K562 (cell line): Measurements from ENCODE around the gene POLG.

Experiments used
- ATF6 ChIP-seq: sonication (generic); formaldehyde crosslinking; IDR thresholded peaks from 2 replicates; pipeline ENCODE4 v1.4.0; 2020; ENCODE audit warnings: mild to moderate bottlenecking, missing genetic modification reagents
- BHLHE40 ChIP-seq: IDR thresholded peaks from 2 replicates; pipeline ENCODE4 v1.6.1; 2011; ENCODE audit warnings: low read length, improper control_type of control experiment
- BRF2 ChIP-seq: IDR thresholded peaks from 3 replicates; pipeline ENCODE4 v1.6.1; 2011; ENCODE audit warnings: borderline replicate concordance, mild to moderate bottlenecking; ENCODE audit not compliant: insufficient read length, insufficient read depth
- CTCF ChIP-seq, 3 experiments: IDR thresholded peaks in 2 of 3; conservative IDR thresholded peaks in 1 of 3; 2 replicates each; pipeline ENCODE4 v1.5.1; 2011 to 2012; ENCODE audit warnings: low read length in 3 of 3, mild to moderate bottlenecking in 3 of 3, control low read depth in 2 of 3, improper control_type of control experiment in 1 of 3, inconsistent platforms in 1 of 3, low read depth in 1 of 3, mixed read lengths in 1 of 3, moderate library complexity in 1 of 3; ENCODE audit not compliant: insufficient read depth in 2 of 3
- EZH2 ChIP-seq: IDR thresholded peaks from 2 replicates; pipeline ENCODE4 v1.6.1; 2012; ENCODE audit warnings: low read depth, mild to moderate bottlenecking, inconsistent platforms, low read length, borderline replicate concordance
- HDAC6 ChIP-seq: IDR thresholded peaks from 2 replicates; pipeline ENCODE4 v1.6.1; 2012; ENCODE audit warnings: low read depth, mild to moderate bottlenecking, control low read depth, inconsistent platforms, low read length, moderate library complexity
- KLF6 ChIP-seq: fragments of 250-450 bp; sonication (Bioruptor Pico); IDR thresholded peaks from 2 replicates; pipeline ENCODE4 v1.4.0; 2020; ENCODE audit warnings: mild to moderate bottlenecking, moderate library complexity, borderline replicate concordance
- PBX2 ChIP-seq, 2 experiments: IDR thresholded peaks in 1 of 2; conservative IDR thresholded peaks in 1 of 2; 2 replicates each; pipeline ENCODE4 v1.6.1; 2016; ENCODE audit warnings: low read depth in 2 of 2, mild to moderate bottlenecking in 1 of 2, missing compliant biosample characterization in 1 of 2, missing genetic modification characterization in 1 of 2, moderate library complexity in 1 of 2
- POLR2A ChIP-seq: fragments of 450-650 bp; conservative IDR thresholded peaks from 2 replicates; pipeline ENCODE4 v1.6.1; 2016
- POLR2B ChIP-seq: fragments of 450-650 bp; IDR thresholded peaks from 2 replicates; pipeline ENCODE4 v1.6.1; 2018; ENCODE audit warnings: low read depth; ENCODE audit not compliant: partially characterized antibody
- RCOR1 ChIP-seq, 2 experiments: IDR thresholded peaks; 2 replicates each; pipeline ENCODE4 v1.6.1; 2012; ENCODE audit warnings: low read depth in 2 of 2, low read length in 2 of 2, borderline replicate concordance in 1 of 2, improper control_type of control experiment in 1 of 2
- SP1 ChIP-seq: sonication (generic); formaldehyde crosslinking; IDR thresholded peaks from 2 replicates; pipeline ENCODE4 v1.8.1; 2022; ENCODE audit warnings: mild to moderate bottlenecking, missing genetic modification reagents
- ZBTB33 ChIP-seq: sonication (generic); formaldehyde crosslinking; IDR thresholded peaks from 2 replicates; pipeline ENCODE4 v1.8.1; 2023; ENCODE audit warnings: mild to moderate bottlenecking, missing genetic modification reagents
- ZZZ3 ChIP-seq: fragments of 450-650 bp; IDR thresholded peaks from 2 replicates; pipeline ENCODE4 v1.6.1; 2016; ENCODE audit warnings: antibody characterized with exemption, mild to moderate bottlenecking, moderate library complexity

GRCh38 chr15:89317186-89317720 is 17.4 kb downstream of the POLG start:
- no peak for TF ChIP-seq ATF6 (CRISPR knock-in tag)
- no peak for TF ChIP-seq CTCF (IDR thresholded peaks at IDR 0.05 in 2 of 3, conservative IDR thresholded peaks at IDR 0.05 in 1 of 3; ENCODE audit: insufficient read depth in 2 of 3, low read depth in 1 of 3, low read length in 3 of 3)
- no peak for TF ChIP-seq ZBTB33 (CRISPR knock-in tag)
- TF ChIP-seq KLF6 (CRISPR knock-in tag) = no peak
- no peak for TF ChIP-seq RCOR1 (IDR thresholded peaks at IDR 0.05; ENCODE audit: borderline replicate concordance in 1 of 2, low read depth in 2 of 2, low read length in 2 of 2)
- no peak for TF ChIP-seq BHLHE40
- no peak for TF ChIP-seq POLR2B
- TF ChIP-seq PBX2 (CRISPR knock-in tag; IDR thresholded peaks at IDR 0.05; ENCODE audit: low read depth) = no peak
- no peak for TF ChIP-seq PBX2 (tag; conservative IDR thresholded peaks at IDR 0.05; ENCODE audit: low read depth)
- no peak for TF ChIP-seq POLR2A
- TF ChIP-seq SP1 = no peak
- TF ChIP-seq HDAC6 = no peak
- TF ChIP-seq BRF2 = no peak
- TF ChIP-seq ZZZ3 = no peak
- TF ChIP-seq EZH2 = no peak
